HG02759 (cell line): ENCODE results near the gene VPS13D.

Experiments used
- ATAC-seq: cut with Tn5 transposase; IDR thresholded peaks from one replicate; pipeline ENCODE4 v1.9.1; 2021; ENCODE audit warnings: mild to moderate bottlenecking, moderate library complexity; ENCODE audit not compliant: unreplicated experiment

VPS13D gene

GRCh38 chr1:12229835-12230548, at the start of gene VPS13D:
VPS13D (plus strand) TSS chr1:12230030; CDS start chr1:12234267, 4,237 bp downstream.
- ATAC-seq = peak; percentile 82

- no peak for ATAC-seq
Observed at GRCh38 chr1:12180315-12180714, 49.5 kb upstream of the VPS13D start.

GRCh38 chr1:12180903-12181302, 48.9 kb upstream of the VPS13D start:
- ATAC-seq = no peak

DNA sequence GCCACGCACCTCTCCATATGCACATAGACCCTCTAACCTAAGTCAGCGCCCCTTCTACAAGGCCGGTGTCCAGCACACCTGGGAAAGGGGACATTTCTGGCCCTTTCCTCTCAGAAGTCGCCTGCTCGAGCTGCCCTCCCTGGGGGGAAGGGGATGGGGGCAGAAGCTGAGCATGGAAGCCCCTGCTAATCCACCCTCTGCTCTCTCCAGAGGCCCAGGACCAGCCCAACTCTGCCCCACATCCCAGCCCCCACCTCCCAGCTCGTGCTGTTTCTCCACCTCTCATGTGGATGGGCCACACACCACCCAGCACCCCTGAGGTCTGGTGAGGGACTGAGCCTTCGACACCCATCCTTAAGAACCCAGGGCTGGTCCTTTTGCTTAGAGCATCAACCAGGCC, 48.3 kb upstream of the VPS13D start:
- no peak for ATAC-seq

DNA sequence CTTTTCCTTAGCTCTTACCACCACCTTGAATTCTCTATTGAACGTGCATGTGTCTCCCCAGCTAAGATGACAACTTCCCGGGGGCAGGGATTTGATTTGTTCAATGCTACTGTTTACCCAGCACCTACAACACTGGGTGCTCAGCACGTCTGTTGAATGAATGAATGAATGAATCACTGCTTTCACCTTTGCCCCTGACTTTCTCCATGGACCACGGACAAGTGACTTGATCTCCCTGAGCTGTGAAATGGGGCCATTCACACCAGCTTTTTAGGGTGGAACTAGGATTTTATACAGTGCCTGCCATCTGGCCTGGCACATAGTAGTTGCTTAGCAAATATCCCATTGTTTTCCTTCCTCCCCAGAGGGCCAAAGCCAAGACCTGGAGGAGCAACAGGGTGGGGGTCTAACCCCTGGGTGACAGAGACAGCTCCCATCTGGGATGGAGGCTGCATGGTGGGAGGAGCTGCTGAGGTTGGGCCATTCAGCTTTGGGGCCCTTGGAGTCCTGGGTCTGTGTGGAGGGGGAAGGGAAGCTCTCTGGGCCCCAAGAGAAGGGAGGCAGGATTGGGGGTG, 47.3 kb upstream of the VPS13D start:
- no peak for ATAC-seq

DNA sequence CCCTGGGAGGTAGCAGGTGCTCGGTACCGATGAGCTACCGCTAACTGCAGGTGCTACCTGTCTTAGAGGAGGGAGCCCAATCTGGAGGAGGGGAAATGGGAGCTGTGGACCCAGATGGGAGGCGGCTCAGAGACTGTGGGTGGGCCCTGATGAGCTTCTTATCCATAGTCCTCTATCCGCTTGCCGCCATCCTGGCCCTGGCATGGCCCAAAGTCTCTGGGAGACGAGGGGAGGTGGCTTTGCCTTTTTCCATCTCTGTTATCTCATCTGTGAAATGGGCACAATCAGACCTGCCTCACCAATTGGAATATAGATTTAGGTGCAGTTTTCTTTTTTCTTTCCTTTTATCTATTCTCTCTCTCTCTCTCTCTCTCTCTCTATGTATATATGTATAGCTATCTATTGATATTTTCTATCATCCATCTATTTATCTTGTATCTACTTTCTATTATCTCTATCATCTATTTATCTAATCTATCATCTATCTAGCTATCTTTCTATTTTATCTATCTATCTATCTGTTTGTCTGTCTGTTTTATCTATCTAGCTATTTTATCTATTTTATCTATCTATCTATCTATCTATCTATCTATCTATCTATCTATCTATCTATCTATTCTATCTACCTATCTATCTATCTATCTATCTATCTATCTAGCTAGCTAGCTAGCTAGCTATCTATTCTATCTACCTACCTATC, 46.6 kb upstream of the VPS13D start:
- ATAC-seq = no peak

- no peak for ATAC-seq
Observed at GRCh38 chr1:12184008-12184681, 45.7 kb upstream of the VPS13D start.

GRCh38 chr1:12185036-12185917, 44.6 kb upstream of the VPS13D start:
- no peak for ATAC-seq

DNA sequence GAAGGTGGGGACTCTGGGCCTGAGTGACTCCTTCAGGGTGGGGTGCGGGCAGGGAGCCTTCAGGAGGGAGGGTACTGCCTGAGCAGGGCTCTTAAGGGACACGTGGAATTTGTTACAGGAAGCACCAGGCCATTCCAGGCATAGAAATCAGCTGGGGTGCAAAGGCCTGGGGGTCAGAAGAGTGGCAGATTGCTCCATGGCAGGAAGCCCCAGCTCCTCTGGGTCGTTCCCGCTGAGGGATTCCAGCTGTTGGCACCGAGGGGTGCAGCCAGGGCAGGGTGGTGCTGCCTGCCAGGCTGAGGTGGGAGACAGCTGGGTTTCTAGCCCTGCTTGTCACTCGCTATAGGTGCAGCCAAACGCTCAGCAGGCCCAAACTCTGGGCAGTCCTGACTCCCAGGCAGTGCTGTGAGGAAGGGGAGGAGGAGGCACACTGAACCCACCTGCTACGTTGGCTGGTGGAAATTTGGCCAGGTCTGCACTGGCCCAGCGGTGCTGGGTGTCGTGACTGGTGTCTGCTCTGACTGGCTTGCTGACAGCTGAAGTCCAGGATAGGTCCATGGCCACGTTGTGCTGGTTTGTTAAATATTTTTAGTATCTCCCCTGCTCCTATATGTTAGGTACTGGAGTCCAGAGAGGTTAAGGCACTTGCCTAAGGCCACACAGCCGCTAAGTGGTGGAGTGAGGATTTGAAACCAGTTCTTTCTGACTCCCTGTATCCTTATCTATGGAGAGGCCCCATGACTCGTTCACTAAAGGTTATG, 43.7 kb upstream of the VPS13D start:
- no peak for ATAC-seq

GRCh38 chr1:12186679-12186985, 43.2 kb upstream of the VPS13D start:
- no peak for ATAC-seq

- ATAC-seq = no peak
Observed at GRCh38 chr1:12188115-12188514, 41.7 kb upstream of the VPS13D start.

DNA sequence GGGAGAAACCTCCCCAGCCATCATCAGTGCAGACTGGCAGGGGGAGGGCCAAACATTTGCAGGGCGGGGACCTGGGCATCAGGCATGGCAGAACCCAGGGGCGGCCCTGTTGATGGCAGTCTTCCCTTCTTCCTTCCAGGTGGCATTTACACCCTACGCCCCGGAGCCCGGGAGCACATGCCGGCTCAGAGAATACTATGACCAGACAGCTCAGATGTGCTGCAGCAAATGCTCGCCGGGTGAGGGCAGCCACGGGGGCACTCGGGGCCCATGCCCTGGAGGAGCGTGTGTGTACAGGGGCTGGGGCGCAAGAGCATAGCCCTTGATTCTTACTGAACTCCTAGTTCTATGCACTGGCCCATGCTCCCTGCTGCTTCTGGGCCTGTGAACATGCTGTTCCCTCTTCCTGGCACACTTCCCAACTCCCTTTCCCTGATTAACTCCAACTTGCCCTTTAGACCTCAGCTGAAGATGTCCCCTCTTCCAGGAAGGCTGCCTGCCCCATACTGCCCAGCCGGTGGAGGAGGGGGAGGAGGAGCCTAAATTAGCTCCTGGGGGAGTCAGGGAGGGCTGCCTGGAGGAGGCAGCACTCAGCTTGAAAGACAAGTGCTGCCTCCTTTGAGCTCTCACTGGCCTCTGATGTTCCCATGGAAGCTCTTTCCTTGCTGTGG, 41.0 kb upstream of the VPS13D start:
- ATAC-seq = no peak

GRCh38 chr1:12189328-12189682, 40.5 kb upstream of the VPS13D start:
- ATAC-seq = no peak

GRCh38 chr1:12191242-12192032, 38.4 kb upstream of the VPS13D start:
- no peak for ATAC-seq

GRCh38 chr1:12194666-12195216, 35.1 kb upstream of the VPS13D start:
- no peak for ATAC-seq

GRCh38 chr1:12195416-12195815, 34.4 kb upstream of the VPS13D start:
- no peak for ATAC-seq

DNA sequence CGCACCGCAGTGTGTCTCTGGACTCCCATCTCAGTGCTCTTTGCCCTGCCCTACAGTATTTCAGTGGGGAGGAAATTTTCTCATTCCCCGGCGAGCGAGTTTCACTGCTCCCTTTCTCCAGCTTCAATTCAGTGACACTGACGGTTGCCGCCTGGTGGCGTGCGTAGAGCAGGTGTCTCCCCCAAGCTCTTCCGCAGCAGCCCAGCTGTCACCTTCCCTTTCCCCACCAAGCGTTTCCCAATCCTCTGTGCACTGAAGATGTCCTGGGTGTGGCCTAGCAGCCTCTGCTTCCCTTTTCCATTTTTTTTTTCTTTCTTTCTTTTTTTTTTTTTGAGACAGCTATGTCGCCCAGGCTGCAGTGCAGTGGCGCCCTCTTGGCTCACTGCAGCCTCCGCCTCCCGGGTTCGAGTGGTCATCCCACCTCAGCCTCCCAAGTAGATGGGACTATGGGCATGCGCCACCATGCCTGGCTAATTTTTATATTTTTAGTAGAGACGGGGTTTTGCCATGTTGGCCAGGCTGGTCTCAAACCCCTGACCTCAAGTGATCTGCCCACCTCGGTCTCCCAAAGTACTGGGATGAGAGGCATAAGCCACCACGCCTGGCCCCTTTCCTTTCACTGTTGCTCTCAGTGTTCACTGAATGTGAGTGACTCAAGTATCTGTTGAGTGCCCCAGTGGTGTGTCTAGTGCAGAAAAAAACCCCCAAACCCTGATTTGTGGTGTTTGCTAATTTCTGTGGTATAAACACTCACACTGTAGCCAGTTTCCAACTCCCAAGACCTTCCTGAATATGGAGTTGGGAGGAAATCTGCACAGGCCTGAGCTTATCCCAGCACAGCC, 33.0 kb upstream of the VPS13D start:
- no peak for ATAC-seq

GRCh38 chr1:12197483-12197880, 32.3 kb upstream of the VPS13D start:
- ATAC-seq = no peak
